Left lobe of liver (tissue), 2 donors: ENCODE data around the gene CAMK2G. TPM values are rescaled to one million over a fixed set of nuclear protein-coding genes. Genes with fewer than 3 reads are reported as not detected.
"Not testable (repeated sequence)": the region's sequence is repeated elsewhere in the genome, so short reads cannot be mapped to it uniquely, and the experiment has no call there.

Experiments used
- ATAC-seq: fragments of 200-7000 bp; cut with Tn5 transposase; one replicate; pipeline ENCODE4 v1.9.1; 2020; ENCODE audit warnings: mild to moderate bottlenecking, moderate library complexity
- DNase-seq: peaks from one replicate; pipeline ENCODE4 v3.0.0-alpha.2; 2020; ENCODE audit warnings: low spot score
- total RNA-seq: library from RNA; stranded (reverse); gene quantifications from one replicate; pipeline ENCODE4 v1.2.1, GENCODE V29; 2021
- donor health status: DM: no; HTN: no; CAD: no; lungs with moderate emphysema.
- donor health status: DM: no; HTN: yes; CAD: no.

Gene CAMK2G
- 11.1 TPM for total RNA-seq

GRCh38 chr10:73874267-73875138 lies at the start of gene CAMK2G:
Gene CAMK2G (minus strand): TSS chr10:73874555. CDS start chr10:73874461, 94 bp downstream.
- DNase-seq (peak; percentile 84), ATAC-seq (peak; percentile 89)

- no peak for DNase-seq
- no peak for ATAC-seq
Measured at GRCh38 chr10:73922864-73923133, 48.4 kb upstream of the CAMK2G start.

- ATAC-seq (no peak), DNase-seq (no peak)
Measured at GRCh38 chr10:73922007-73922863, 47.9 kb upstream of the CAMK2G start.

GRCh38 chr10:73920089-73920488 lies 45.7 kb upstream of the CAMK2G start:
- DNase-seq: no peak
- ATAC-seq: peak; percentile 51

- ATAC-seq, DNase-seq: not testable (repeated sequence)
Measured at GRCh38 chr10:73919481-73919880, 45.1 kb upstream of the CAMK2G start.

GRCh38 chr10:73917566-73918305 lies 43.4 kb upstream of the CAMK2G start:
- no peak for DNase-seq

GRCh38 chr10:73916761-73917470 lies 42.6 kb upstream of the CAMK2G start:
- DNase-seq: no peak
- ATAC-seq: peak; percentile 76

More at GRCh38 chr10:73917566-73918305, 43.4 kb upstream of the CAMK2G start:
- ATAC-seq: no peak

GRCh38 chr10:73915206-73915851 lies 41.0 kb upstream of the CAMK2G start:
- DNase-seq: no peak
- no peak for ATAC-seq

- DNase-seq (no peak), ATAC-seq (no peak)
Measured at GRCh38 chr10:73914036-73914435, 39.7 kb upstream of the CAMK2G start.

- DNase-seq (no peak), ATAC-seq (peak; percentile 7)
Measured at GRCh38 chr10:73911553-73912004, 37.2 kb upstream of the CAMK2G start.

- peak; percentile 63 for ATAC-seq
- DNase-seq: no peak
Measured at GRCh38 chr10:73910764-73911552, 36.6 kb upstream of the CAMK2G start, which contains the start of gene PLAU. Gene PLAU (plus strand): TSS chr10:73911132. CDS start chr10:73911556, 424 bp downstream.

- DNase-seq (no peak), ATAC-seq (no peak)
Measured at GRCh38 chr10:73910401-73910763, 36.0 kb upstream of the CAMK2G start.

- no peak for ATAC-seq
- no peak for DNase-seq
Measured at GRCh38 chr10:73909540-73910115, 35.3 kb upstream of the CAMK2G start.

- ATAC-seq (peak; percentile 10), DNase-seq (no peak)
Measured at GRCh38 chr10:73908853-73909539, 34.6 kb upstream of the CAMK2G start.

- no peak for DNase-seq
- no peak for ATAC-seq
Measured at GRCh38 chr10:73907841-73908517, 33.6 kb upstream of the CAMK2G start.

- DNase-seq: no peak
Measured at GRCh38 chr10:73906524-73907447, 32.4 kb upstream of the CAMK2G start.

More at GRCh38 chr10:73906524-73907447, 32.4 kb upstream of the CAMK2G start:
- ATAC-seq: peak; percentile 30
